Thymus (tissue), 11 donors: Measurements from ENCODE around the gene PPP1R36. TPM values are rescaled to one million over a fixed set of nuclear protein-coding genes. Genes with fewer than 3 reads are reported as not detected.

Experiments used
- DNase-seq, 9 donors: peaks; one replicate each; pipeline ENCODE4 v3.0.0-alpha.2; 2013; ENCODE audit warnings: low spot score in 9 of 9, low read depth in 6 of 9, missing footprints in 1 of 9
- H3K27ac ChIP-seq, 2 donors: one replicate each; pipeline ENCODE4 v1.5.1; 2013; ENCODE audit warnings: control low read depth in 1 of 2, low read depth in 1 of 2, low read length in 1 of 2, mild to moderate bottlenecking in 1 of 2, moderate library complexity in 1 of 2
- H3K27me3 ChIP-seq, 2 donors: one replicate each; pipeline ENCODE4 v1.5.1; 2013; ENCODE audit warnings: low read length in 1 of 2; ENCODE audit not compliant: control insufficient read depth in 2 of 2, insufficient read depth in 1 of 2
- H3K36me3 ChIP-seq, 2 donors: one replicate each; pipeline ENCODE4 v1.5.1; 2013; ENCODE audit warnings: low read length in 1 of 2, mild to moderate bottlenecking in 1 of 2, moderate library complexity in 1 of 2; ENCODE audit not compliant: control insufficient read depth in 2 of 2, insufficient read depth in 2 of 2
- H3K4me1 ChIP-seq, 2 donors: one replicate each; pipeline ENCODE4 v1.5.1; 2013; ENCODE audit warnings: low read length in 2 of 2; ENCODE audit not compliant: control insufficient read depth in 2 of 2, insufficient read depth in 2 of 2
- H3K4me3 ChIP-seq, 2 donors: one replicate each; pipeline ENCODE4 v1.5.1; 2013; ENCODE audit warnings: low read length in 2 of 2, control low read depth in 1 of 2, mild to moderate bottlenecking in 1 of 2
- H3K9me3 ChIP-seq, 2 donors: one replicate each; pipeline ENCODE4 v1.5.1; 2013; ENCODE audit warnings: low read length in 1 of 2, mild to moderate bottlenecking in 1 of 2; ENCODE audit not compliant: control insufficient read depth in 2 of 2, insufficient read depth in 1 of 2
- WGBS: extraction: QIAGEN DNeasy Blood & Tissue Kit; methylation state at CpG from one replicate; pipeline ENCODE4 v1.1.7; 2013; 5-methylcytosine and 5-hydroxymethylcytosine counted together
- polyA plus RNA-seq: library from polyadenylated mRNA; stranded (reverse); fragments of 200-250 nt; gene quantifications from one replicate; pipeline ENCODE4 v1.2.3, GENCODE V29; 2013
- total RNA-seq: library from RNA; stranded (reverse); fragments of 120-200 nt; gene quantifications from one replicate; pipeline ENCODE4 v1.2.4, GENCODE V29; 2013
- donor health status: healthy.

Gene PPP1R36
- total and polyA plus RNA-seq, 2 donors, result 0.61 to 0.80 TPM

- peak overlapping the region; percentile 99 for H3K27ac ChIP-seq
- H3K36me3 ChIP-seq, result no peaks in the 10 kb centered on the region
- no peaks in the 10 kb centered on the region for H3K9me3 ChIP-seq
- peaks cover 12 to 51% of the 10 kb centered on the region in 2 donors for H3K4me1 ChIP-seq
- peak; percentile 83 to 96 (median 89) for DNase-seq
- H3K4me3 ChIP-seq, result peak overlapping the region; percentile 90 to 91
- no peaks in the 10 kb centered on the region for H3K27me3 ChIP-seq
- WGBS, result under 1% methylated on average over 68 of the region's 68 CpGs
Observed at GRCh38 chr14:64504897-64505794, 44.6 kb upstream of the PPP1R36 start.

DNA sequence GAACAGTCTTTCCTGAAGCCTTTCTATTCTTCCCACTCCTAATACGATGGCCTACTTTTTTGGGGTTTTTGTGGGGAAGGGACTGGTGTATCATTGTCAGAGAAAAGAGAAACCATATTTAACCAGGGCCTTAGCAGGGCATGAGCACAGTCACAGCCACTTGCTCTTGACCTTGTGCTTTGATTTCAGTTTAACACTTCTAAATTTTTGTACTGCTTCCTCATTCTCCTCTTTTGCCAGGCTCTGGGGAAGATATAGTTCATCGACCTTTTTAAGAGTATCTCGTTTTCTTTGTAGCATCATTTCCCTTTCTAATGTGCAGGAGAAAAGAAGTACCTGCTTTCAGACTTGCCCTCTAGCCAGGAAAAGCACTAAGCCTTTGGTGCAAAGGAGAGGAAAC, 43.0 kb upstream of the PPP1R36 start:
- WGBS, result 3% methylated on average over 3 of the region's 3 CpGs
- H3K4me3 ChIP-seq, result peak overlapping the region; percentile 28
- DNase-seq, result peak in 1 of 9 donors; percentile 36
- peak overlapping the region in 1 of 2 donors; percentile 67 for H3K27ac ChIP-seq
- H3K36me3 ChIP-seq, result peaks cover 0 to 4% of the 10 kb centered on the region in 2 donors
- no peaks in the 10 kb centered on the region for H3K27me3 ChIP-seq
- no peaks in the 10 kb centered on the region for H3K9me3 ChIP-seq
- H3K4me1 ChIP-seq, result peaks cover 14 to 53% of the 10 kb centered on the region in 2 donors

GRCh38 chr14:64507376-64508156, 42.2 kb upstream of the PPP1R36 start:
- H3K4me3 ChIP-seq, result no peak overlapping the region
- no peaks in the 10 kb centered on the region for H3K27me3 ChIP-seq
- peaks cover 7 to 45% of the 10 kb centered on the region in 2 donors for H3K4me1 ChIP-seq
- H3K9me3 ChIP-seq, result no peaks in the 10 kb centered on the region
- WGBS, result 72% methylated on average over 4 of the region's 4 CpGs
- H3K27ac ChIP-seq, result no peak overlapping the region
- peaks cover 0 to 5% of the 10 kb centered on the region in 2 donors for H3K36me3 ChIP-seq
- no peak for DNase-seq

DNA sequence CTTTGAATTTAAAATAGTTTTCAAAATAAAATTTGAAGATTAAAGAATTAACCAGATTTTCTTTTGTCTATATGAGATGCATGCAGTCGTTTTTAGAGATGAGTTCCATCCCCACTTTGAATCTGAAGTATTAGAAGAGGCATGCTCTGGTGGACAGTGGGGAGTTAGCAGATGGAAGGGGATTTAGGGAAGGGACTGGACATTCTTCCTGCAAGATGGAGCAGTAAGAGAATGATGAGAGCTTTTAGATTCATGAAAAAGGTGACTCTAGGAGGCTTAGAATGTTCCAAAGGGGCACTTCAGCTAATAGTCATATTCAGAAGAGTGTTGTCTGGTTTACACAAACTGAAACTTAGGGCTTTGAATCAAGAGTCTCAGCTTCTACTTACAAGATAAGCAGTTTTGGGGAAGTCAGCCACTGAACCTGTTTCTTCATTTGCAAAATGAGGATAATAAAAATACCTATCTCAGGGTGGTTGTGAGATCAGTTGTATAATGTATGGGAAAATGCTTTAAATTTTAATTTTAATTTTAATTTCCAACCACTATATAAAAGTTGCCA, 41.5 kb upstream of the PPP1R36 start:
- 30% methylated on average over 1 of the region's 1 CpG for WGBS
- Histone ChIP-seq H3K27ac (no peak overlapping the region), H3K4me1 (peaks cover 7 to 43% of the 10 kb centered on the region in 2 donors)

GRCh38 chr14:64509036-64509435, 40.7 kb upstream of the PPP1R36 start:
- no peaks in the 10 kb centered on the region for H3K9me3 ChIP-seq
- no peak overlapping the region for H3K4me3 ChIP-seq
- no peaks in the 10 kb centered on the region for H3K27me3 ChIP-seq
- peaks cover 0 to 5% of the 10 kb centered on the region in 2 donors for H3K36me3 ChIP-seq
- H3K4me1 ChIP-seq, result peaks cover 7 to 43% of the 10 kb centered on the region in 2 donors
- WGBS, result 99% methylated on average over 8 of the region's 8 CpGs
- H3K27ac ChIP-seq, result no peak overlapping the region
- no peak for DNase-seq

More for the DNA sequence above, 41.5 kb upstream of the PPP1R36 start:
- Histone ChIP-seq H3K27me3 (no peaks in the 10 kb centered on the region), H3K4me3 (no peak overlapping the region), H3K9me3 (no peaks in the 10 kb centered on the region), H3K36me3 (peaks cover 0 to 5% of the 10 kb centered on the region in 2 donors)
- DNase-seq, result peak in 1 of 9 donors; percentile 27

- H3K4me3 ChIP-seq, result no peak overlapping the region
- H3K27me3 ChIP-seq, result no peaks in the 10 kb centered on the region
- peak in 8 of 9 donors; percentile 61 to 84 (median 78) for DNase-seq
- WGBS, result 15% methylated on average over 4 of the region's 4 CpGs
- H3K4me1 ChIP-seq, result peaks cover 7 to 36% of the 10 kb centered on the region in 2 donors
- peak overlapping the region in 1 of 2 donors; percentile 45 for H3K27ac ChIP-seq
- H3K9me3 ChIP-seq, result no peaks in the 10 kb centered on the region
- peaks cover 0 to 5% of the 10 kb centered on the region in 2 donors for H3K36me3 ChIP-seq
Observed at GRCh38 chr14:64510825-64511671, 38.7 kb upstream of the PPP1R36 start.

- peaks cover 7 to 21% of the 10 kb centered on the region in 2 donors for H3K4me1 ChIP-seq
- H3K4me3 ChIP-seq, result no peak overlapping the region
- no peaks in the 10 kb centered on the region for H3K9me3 ChIP-seq
- no peak overlapping the region for H3K27ac ChIP-seq
- WGBS, result 97% methylated on average over 2 of the region's 2 CpGs
- peaks cover 0 to 5% of the 10 kb centered on the region in 2 donors for H3K36me3 ChIP-seq
- no peak for DNase-seq
- H3K27me3 ChIP-seq, result no peaks in the 10 kb centered on the region
Observed at GRCh38 chr14:64513271-64513670, 36.5 kb upstream of the PPP1R36 start.

DNA sequence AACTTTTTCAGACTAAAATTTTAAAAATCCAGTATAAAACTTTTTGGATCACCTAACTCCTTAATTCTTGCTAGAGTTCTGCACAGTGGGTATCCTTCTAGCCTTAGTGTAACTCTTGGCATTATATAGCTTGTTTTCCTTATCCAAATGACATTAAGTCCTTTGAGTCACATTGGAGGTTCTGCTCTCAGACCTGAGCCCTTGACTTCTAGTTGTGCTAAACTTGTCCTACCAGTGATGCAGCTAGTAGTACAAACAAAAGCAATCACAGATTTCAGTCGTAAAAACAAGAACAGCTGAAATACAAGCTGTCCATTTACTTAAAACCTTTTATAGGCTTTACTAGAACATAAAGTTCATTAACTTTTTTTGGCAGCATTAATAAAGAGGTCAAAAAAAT, 34.7 kb upstream of the PPP1R36 start:
- H3K27me3 ChIP-seq, result no peaks in the 10 kb centered on the region
- no peak for DNase-seq
- 86% methylated on average over 1 of the region's 1 CpG for WGBS
- no peak overlapping the region for H3K4me3 ChIP-seq
- H3K4me1 ChIP-seq, result peaks cover 7 to 13% of the 10 kb centered on the region in 2 donors
- H3K9me3 ChIP-seq, result no peaks in the 10 kb centered on the region
- peaks cover 0 to 5% of the 10 kb centered on the region in 2 donors for H3K36me3 ChIP-seq
- H3K27ac ChIP-seq, result no peak overlapping the region
